ENCODE results near the gene EXT2.

The EXT2 gene

GRCh38 chr11:44246726-44247125 lies 151.2 kb downstream of the EXT2 start:
- DNase-seq, result peak; percentile 71

- no peak for DNase-seq
Observed at GRCh38 chr11:44247508-44247907, 152.0 kb downstream of the EXT2 start.

GRCh38 chr11:44248109-44248508 lies 152.6 kb downstream of the EXT2 start:
- no peak for DNase-seq

- no peak for DNase-seq
Observed at GRCh38 chr11:44250421-44250820, 154.9 kb downstream of the EXT2 start.

GRCh38 chr11:44252999-44253602 lies 157.6 kb downstream of the EXT2 start:
- no peak for DNase-seq

DNA sequence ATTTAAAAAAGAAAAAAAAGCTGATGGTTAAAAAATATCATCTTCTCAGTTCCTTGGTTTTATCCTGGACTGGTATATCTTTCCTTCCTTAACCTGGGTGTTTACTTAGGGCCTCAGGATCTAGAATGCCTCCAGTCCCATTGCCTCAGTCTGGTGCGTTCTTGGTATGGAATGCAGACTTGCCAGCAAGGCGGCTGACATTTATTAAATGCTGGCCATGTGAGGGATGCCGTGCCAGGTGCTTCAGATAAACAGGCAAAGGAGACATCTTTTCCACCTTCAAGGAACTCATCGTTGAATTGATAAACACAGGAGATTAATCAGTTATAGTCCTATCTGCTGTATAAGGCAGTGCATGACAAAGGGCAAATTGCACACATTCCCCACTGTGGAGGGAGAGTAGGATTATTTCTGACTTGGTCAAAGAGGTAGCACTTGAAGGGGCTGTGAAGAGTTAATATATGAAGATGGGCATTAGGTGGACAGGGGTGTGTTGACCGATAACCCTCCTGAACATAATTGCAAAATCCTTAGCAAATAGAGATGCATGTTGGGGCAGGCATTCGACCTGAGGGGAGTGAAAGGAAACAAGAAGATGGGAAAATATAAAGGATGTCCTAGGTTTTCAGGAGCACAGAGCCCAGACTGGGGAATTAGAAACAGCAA lies 160.1 kb downstream of the EXT2 start:
- DNase-seq, result no peak

GRCh38 chr11:44256673-44257291 lies 161.3 kb downstream of the EXT2 start:
- DNase-seq, result peak; percentile 27

DNA sequence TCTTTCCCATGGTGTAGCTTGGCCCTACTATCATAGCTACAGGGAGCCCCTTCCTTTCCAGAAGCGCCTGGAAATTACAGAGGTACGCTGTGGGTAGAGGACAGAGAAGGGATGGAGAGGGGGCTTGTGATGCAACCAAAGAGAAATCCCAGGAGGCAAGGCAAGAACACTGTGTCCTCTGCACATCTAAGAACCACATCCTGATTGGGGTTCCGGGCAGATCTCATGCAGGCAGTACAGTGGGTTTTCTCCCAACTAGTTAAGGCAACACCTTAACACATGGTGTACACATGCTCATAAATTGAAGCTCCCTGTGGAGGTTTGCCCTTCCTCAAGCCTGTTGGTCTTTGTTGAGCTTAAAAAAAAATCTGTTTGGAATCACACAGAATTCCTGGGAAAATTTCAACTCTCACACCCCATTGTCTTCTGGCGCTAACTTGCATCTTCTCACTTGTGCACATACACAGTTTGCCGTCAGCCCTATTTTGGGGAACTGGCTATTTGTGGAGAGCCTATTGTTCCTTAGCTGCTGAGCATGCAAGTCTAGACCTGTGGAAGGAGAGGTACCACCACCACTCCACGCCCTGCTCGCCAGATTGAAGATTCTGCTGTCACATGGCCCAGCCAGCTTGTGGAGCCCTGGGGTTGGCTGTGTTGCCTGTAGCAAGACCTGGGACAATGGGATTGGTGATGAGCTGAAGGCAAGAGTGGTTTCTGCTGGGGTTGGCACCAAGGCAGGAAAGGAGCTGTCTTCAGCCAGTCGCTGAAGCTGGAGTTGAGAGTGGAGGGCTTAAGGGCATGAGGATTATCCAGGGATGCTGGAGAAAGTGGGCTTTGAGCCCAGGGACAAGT lies 162.1 kb downstream of the EXT2 start:
- DNase-seq, result no peak

- no peak for DNase-seq
Observed at GRCh38 chr11:44258190-44258489, 162.7 kb downstream of the EXT2 start.

DNA sequence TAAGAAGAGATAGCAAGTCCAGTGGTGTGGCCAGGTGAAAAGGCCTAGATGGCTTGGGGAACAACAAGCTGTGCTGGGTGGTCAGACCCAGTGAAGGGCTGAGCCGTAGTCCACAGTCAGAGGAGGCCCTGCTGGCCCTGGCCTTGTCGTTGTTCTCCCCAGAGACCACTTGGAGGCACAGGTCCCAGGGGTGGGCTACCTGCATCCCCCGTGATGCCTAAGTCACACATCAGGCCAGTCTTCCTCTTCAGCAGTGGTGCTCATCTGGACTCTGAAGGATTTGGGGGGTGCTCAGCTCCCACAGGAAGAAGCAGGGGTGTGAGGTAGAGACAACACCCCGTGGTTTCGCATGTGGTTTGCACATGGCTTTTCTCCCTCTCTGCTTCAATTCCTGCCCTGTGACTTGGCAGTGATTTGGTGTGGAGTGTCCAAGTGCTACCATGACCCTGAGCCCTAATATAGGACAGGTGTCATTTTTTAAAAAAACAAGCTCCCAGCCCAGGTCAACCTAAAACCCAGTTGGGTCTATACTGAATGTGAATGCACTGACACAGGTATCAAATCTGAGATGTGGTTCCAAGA lies 163.5 kb downstream of the EXT2 start:
- no peak for DNase-seq

DNA sequence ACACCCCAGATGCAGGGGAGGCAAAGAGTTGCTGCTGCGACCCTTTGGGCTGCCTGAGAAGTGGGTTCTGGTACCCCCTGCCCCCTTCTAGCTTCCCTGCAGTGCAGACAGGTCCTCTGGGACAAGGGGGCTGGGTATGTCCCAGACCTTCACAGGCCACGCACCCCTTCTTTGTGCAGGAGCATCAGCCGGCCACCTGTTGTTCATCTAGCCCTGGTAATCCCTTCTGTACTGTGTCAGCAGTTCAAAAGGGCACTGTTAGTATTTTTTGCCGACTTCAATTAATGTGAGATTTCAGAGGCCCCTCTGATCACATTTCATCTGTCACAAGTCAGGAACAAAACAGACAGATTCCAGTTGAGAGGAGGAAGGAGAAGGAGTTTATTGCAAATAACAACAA lies 164.6 kb downstream of the EXT2 start:
- no peak for DNase-seq

- no peak for DNase-seq
Observed at GRCh38 chr11:44261800-44262591, 166.5 kb downstream of the EXT2 start.

DNA sequence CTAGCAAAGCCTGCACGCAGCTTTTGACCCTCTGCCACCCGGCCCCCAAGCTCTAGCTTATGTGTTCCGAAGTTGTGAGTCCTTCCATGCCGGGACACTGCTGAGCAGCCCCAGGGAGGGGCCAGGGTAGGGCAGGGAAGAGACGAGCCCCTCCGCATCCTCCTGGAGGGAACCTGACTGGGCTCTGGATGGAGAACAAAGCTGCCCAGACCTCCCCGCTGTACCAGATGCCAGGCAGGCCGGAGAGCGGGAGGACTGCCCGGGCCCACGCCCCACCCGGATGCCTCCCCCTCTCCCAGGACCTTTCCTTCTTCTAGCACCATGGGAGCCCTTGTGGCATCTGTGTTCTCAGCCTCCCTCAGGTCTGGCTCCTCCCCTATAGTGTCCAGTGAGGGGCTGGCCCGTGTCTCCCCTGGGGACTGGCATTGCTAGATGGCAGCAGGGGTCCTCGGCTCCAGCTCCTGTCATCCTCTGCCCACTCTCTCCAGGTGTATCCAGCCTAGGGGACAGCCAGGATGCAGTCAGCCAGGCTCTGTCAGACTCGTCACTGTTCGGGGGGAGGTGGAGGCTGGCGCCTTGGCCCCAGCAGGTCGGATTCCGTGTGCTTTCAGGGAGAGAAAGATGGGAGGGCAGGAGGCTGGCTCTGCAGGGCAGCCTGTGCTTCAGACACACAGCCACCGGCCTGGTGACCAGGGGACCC lies 168.4 kb downstream of the EXT2 start:
- no peak for DNase-seq

DNA sequence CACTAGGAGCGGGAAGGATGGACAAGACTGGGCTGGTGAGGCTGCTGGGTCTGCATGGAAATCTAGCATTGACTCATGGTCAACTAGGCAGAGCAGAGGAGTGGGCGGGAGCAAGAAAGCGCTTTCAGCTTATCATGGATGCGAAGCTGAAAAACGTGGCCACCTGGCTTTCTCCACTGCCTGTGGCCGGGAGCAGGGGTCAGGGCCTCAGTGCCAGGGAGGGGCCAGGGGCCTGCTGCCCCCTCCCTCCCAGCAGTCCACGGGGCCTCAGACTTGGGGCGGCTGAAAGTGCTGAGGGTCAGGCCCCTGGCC lies 168.9 kb downstream of the EXT2 start:
- no peak for DNase-seq

DNA sequence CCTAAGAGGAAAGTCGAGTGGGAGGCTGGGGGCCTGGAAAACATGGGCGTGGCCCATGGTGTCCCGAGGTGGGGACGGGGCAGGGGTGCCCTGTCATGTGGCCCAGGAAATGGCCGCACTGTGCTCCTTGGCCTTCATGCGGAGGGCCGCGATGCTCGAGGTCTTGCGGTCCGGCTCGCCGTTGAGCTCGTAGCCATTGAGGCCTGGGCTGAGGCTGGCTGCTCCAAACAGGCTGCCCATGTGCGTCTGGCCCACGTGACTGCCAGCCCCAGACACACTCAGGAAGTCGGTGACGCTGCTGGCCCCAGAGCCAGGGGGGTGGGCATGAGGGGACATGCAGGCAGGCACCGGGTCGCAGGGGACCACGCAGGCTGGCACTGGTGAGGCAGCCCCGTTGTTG lies 169.3 kb downstream of the EXT2 start:
- DNase-seq, result no peak

DNA sequence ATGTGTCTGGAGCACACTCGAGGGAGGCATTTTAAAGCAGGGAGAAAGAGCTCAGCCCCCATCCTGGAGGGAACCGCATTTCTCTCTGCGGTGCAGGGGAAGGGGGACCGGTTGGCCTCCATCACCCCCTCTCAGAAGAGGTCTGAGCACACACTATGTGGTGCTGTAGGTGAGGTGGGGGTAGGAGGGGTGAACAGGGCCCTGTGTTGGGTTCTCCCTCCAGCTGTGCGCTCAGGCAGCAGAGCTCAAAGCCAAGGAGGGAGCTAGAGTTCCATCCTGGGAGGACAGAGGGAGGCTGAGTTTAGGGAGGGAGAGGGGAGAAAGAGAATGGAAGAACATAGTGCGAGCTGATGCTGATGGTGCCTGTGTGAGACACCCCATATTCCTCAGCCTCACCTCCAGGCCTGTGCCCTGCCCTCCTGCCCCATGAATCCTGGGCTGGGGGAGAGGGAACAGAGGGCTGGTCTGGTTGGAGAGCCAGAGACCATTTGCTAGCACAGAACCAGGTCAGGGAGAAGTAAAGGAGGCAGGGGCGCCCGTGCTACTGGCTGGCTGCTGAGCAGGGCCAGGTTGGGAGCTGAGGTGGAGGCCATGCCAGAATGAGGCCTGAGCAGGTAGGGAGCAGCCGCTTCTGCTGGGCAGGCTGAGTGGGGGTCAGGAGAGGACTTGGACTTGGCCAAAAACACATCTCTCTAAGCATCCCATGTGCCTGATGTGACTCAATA lies 170.7 kb downstream of the EXT2 start:
- no peak for DNase-seq

GRCh38 chr11:44267006-44267749 lies 171.7 kb downstream of the EXT2 start:
- DNase-seq, result no peak

DNA sequence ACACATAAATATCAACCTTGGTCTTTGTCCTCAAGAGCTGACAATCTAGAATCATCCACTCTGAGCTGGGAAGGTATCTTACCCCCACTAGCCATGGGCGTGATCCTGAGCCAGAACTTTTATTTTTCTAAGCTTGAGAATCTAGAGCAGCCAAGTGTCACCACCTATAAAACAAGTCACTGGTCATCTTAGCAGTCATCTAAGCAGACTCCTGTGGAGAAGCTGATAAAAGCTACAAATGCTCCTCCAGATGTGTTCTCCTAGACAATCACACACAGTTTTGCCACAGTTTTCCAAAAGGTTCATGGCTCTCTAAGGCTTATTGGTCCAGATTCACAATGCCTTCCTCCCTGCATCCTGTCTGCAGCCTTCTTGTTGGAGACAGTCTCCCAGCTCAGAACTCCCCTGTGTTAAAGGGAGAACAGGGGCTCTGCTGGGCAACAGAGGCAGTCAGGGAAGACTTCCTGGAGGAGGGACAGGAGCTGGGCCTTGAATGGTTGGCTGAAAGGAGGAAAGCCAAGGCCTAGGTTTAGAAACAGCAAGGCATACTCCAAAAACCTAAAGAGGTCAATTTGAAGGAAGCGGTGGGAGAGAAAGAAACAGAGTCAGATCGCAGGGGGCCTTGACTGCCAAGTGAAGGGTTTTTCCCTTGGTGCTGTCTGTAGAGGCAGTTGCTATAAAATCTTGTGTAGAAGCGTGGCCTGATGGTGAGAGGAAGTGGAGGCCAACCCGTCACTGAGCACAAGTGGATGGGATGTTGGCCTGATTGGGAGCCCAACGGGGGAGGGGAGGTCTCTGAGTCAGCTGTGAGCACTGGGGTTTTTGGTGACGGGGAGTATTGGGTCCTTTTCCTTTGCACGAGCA lies 172.5 kb downstream of the EXT2 start:
- DNase-seq, result no peak

- no peak for DNase-seq
Observed at GRCh38 chr11:44268614-44269080, 173.2 kb downstream of the EXT2 start.

Measured in fibroblast of skin of abdomen (primary cell).